SU-DHL-6 (cell line): ENCODE results near the gene MNS1.

Experiments
- H2AFZ ChIP-seq: fragments of 200-600 bp; sonication (generic); 2 replicates; pipeline ENCODE4 v1.6.1; 2014; ENCODE audit warnings: low read depth, mild to moderate bottlenecking, moderate library complexity, mixed read lengths, antibody characterized with exemption, low read length; ENCODE audit not compliant: severe bottlenecking
- H3F3A ChIP-seq: fragments of 200-600 bp; shearing (Covaris generic); 2 replicates; pipeline ENCODE4 v1.6.0; 2016; ENCODE audit warnings: antibody characterized with exemption, mild to moderate bottlenecking; ENCODE audit not compliant: insufficient read depth
- H3K27ac ChIP-seq: fragments of 200-600 bp; sonication (generic); 2 replicates; pipeline ENCODE4 v1.5.1; 2016; ENCODE audit warnings: low read depth, mild to moderate bottlenecking, low read length, moderate library complexity, mixed read lengths
- H3K27me3 ChIP-seq: fragments of 200-600 bp; sonication (generic), shearing (Covaris generic); 2 replicates; pipeline ENCODE4 v1.6.0; 2014; ENCODE audit warnings: mild to moderate bottlenecking, low read length
- H3K36me3 ChIP-seq: fragments of 200-600 bp; sonication (generic); 2 replicates; pipeline ENCODE4 v1.6.1; 2014; ENCODE audit warnings: mild to moderate bottlenecking, low read length, mixed read lengths
- H3K4me2 ChIP-seq: fragments of 300-600, 200-600 bp; shearing (Covaris generic), sonication (generic); 2 replicates; pipeline ENCODE4 v1.6.0; 2014; ENCODE audit warnings: low read length, low read depth, mild to moderate bottlenecking; ENCODE audit not compliant: poor library complexity, severe bottlenecking
- H3K4me3 ChIP-seq: fragments of 200-600 bp; sonication (generic); 2 replicates; pipeline ENCODE4 v1.5.1; 2014; ENCODE audit warnings: antibody characterized with exemption, low read length, mild to moderate bottlenecking, mixed read lengths; ENCODE audit not compliant: insufficient read depth, poor library complexity, severe bottlenecking
- H3K79me2 ChIP-seq: fragments of 200-600 bp; sonication (generic); 2 replicates; pipeline ENCODE4 v1.6.1; 2014; ENCODE audit warnings: mild to moderate bottlenecking, low read length, moderate library complexity; ENCODE audit not compliant: insufficient read depth
- H3K9ac ChIP-seq: fragments of 200-600 bp; sonication (generic); 2 replicates; pipeline ENCODE4 v1.7.0; 2014; ENCODE audit warnings: mild to moderate bottlenecking, low read length
- H3K9me2 ChIP-seq: fragments of 200-600 bp; sonication (generic); replicated peaks from 2 replicates; pipeline ENCODE4 v1.6.1; 2014; ENCODE audit warnings: low read length; ENCODE audit not compliant: insufficient read depth
- H3K9me3 ChIP-seq: fragments of 200-600 bp; sonication (generic); 2 replicates; pipeline ENCODE4 v1.6.1; 2014; ENCODE audit warnings: low read length, mixed read lengths; ENCODE audit not compliant: insufficient read depth
- H4K20me1 ChIP-seq: fragments of 200-600 bp; sonication (generic); 2 replicates; pipeline ENCODE4 v1.6.1; 2014; ENCODE audit warnings: low read depth, mild to moderate bottlenecking, antibody characterized with exemption, low read length, moderate library complexity, mixed read lengths
- CTCF ChIP-seq: fragments of 200-600 bp; sonication (generic); IDR thresholded peaks from one replicate; pipeline ENCODE4 v1.5.1; 2017; ENCODE audit warnings: antibody characterized with exemption, mild to moderate bottlenecking, low read length, moderate library complexity; ENCODE audit not compliant: insufficient read depth, poor library complexity, severe bottlenecking
- EZH2phosphoT487 ChIP-seq: fragments of 200-600 bp; sonication (generic), shearing (Covaris generic); conservative IDR thresholded peaks from 2 replicates; pipeline ENCODE4 v1.6.1; 2018; ENCODE audit warnings: mild to moderate bottlenecking, antibody characterized with exemption, low read length, moderate library complexity, mixed read lengths

The MNS1 gene

GRCh38 chr15:56472278-56472677, 7.3 kb upstream of the MNS1 start:
- no peaks in the 10 kb centered on the region for H3K36me3 ChIP-seq
- H3K27ac ChIP-seq = no peak overlapping the region
- no peaks in the 10 kb centered on the region for H3K79me2 ChIP-seq
- no peak overlapping the region for H3K9ac ChIP-seq
- H3K9me3 ChIP-seq = no peaks in the 10 kb centered on the region
- TF ChIP-seq CTCF = no peak
- H2AFZ ChIP-seq = no peak overlapping the region
- no peak overlapping the region for H3K4me3 ChIP-seq
- no peak overlapping the region for H3K4me2 ChIP-seq
- no peaks in the 10 kb centered on the region for H4K20me1 ChIP-seq
- H3K27me3 ChIP-seq = no peaks in the 10 kb centered on the region
- no peaks in the 10 kb centered on the region for H3F3A ChIP-seq
- H3K9me2 ChIP-seq = no peaks in the 10 kb centered on the region

- H3F3A ChIP-seq = peaks cover under 1% of the 10 kb centered on the region; the same call in 1 of the 2 replicates
- H2AFZ ChIP-seq = no peak overlapping the region
- H4K20me1 ChIP-seq = no peaks in the 10 kb centered on the region
- H3K9me3 ChIP-seq = no peaks in the 10 kb centered on the region
- H3K9me2 ChIP-seq = no peaks in the 10 kb centered on the region
- H3K79me2 ChIP-seq = no peaks in the 10 kb centered on the region
- no peak overlapping the region for H3K27ac ChIP-seq
- no peak overlapping the region for H3K4me3 ChIP-seq
- H3K4me2 ChIP-seq = no peak overlapping the region
- H3K36me3 ChIP-seq = no peaks in the 10 kb centered on the region
- no peak for TF ChIP-seq CTCF
- no peak overlapping the region for H3K9ac ChIP-seq
- H3K27me3 ChIP-seq = no peaks in the 10 kb centered on the region
Measured at GRCh38 chr15:56471440-56472069, 6.6 kb upstream of the MNS1 start.

GRCh38 chr15:56469483-56469882, 4.5 kb upstream of the MNS1 start:
- no peak overlapping the region for H3K4me3 ChIP-seq
- no peaks in the 10 kb centered on the region for H3K9me3 ChIP-seq
- H4K20me1 ChIP-seq = no peaks in the 10 kb centered on the region
- no peaks in the 10 kb centered on the region for H3K36me3 ChIP-seq
- no peak overlapping the region for H3K9ac ChIP-seq
- no peak overlapping the region for H3K4me2 ChIP-seq
- H3K27me3 ChIP-seq = no peaks in the 10 kb centered on the region
- TF ChIP-seq CTCF (no peak), EZH2phosphoT487 (no peak)
- no peaks in the 10 kb centered on the region for H3K79me2 ChIP-seq
- peaks cover 11% of the 10 kb centered on the region; the same call in 1 of the 2 replicates for H3F3A ChIP-seq
- no peak overlapping the region for H2AFZ ChIP-seq
- H3K9me2 ChIP-seq = no peaks in the 10 kb centered on the region
- H3K27ac ChIP-seq = no peak overlapping the region
